ENCODE results near the gene TNS3.
"Not testable (repeated sequence)": the region's sequence is repeated elsewhere in the genome, so short reads cannot be mapped to it uniquely, and the experiment has no call there.

TNS3 gene

GRCh38 chr7:47482013-47482875 lies 99.7 kb downstream of the TNS3 start:
- DNase-seq, result no peak

GRCh38 chr7:47481541-47482012 lies 100.3 kb downstream of the TNS3 start:
- DNase-seq, result no peak

GRCh38 chr7:47480576-47481538 lies 101.1 kb downstream of the TNS3 start:
- DNase-seq, result no peak

GRCh38 chr7:47479821-47480575 lies 101.9 kb downstream of the TNS3 start:
- no peak for DNase-seq

- DNase-seq, result no peak
These were observed 102.8 kb downstream of the TNS3 start for GRCh38 chr7:47478926-47479711.

- no peak for DNase-seq
These were observed 103.9 kb downstream of the TNS3 start for GRCh38 chr7:47478017-47478344.

GRCh38 chr7:47477191-47478016 lies 104.5 kb downstream of the TNS3 start:
- no peak for DNase-seq

- DNase-seq, result no peak
These were observed 106.1 kb downstream of the TNS3 start for GRCh38 chr7:47475880-47476227.

GRCh38 chr7:47474937-47475879 lies 106.7 kb downstream of the TNS3 start:
- no peak for DNase-seq

- DNase-seq, result no peak
These were observed 107.5 kb downstream of the TNS3 start for GRCh38 chr7:47474211-47474936.

GRCh38 chr7:47473499-47474210 lies 108.3 kb downstream of the TNS3 start:
- no peak for DNase-seq

- peak; percentile 40 for DNase-seq
These were observed 109.3 kb downstream of the TNS3 start for GRCh38 chr7:47472444-47473157.

- DNase-seq, result no peak
These were observed 110.1 kb downstream of the TNS3 start for GRCh38 chr7:47471831-47472230.

- DNase-seq, result no peak
These were observed 110.6 kb downstream of the TNS3 start for GRCh38 chr7:47471358-47471703.

GRCh38 chr7:47470567-47471357 lies 111.1 kb downstream of the TNS3 start:
- DNase-seq, result no peak

GRCh38 chr7:47469846-47470245 lies 112.1 kb downstream of the TNS3 start:
- DNase-seq, result not testable (repeated sequence)

GRCh38 chr7:47466832-47467231 lies 115.1 kb downstream of the TNS3 start:
- DNase-seq, result no peak

Data from NCI-H82 (cell line).